Tibial nerve (tissue), 3 donors: ENCODE data around the gene SMLR1.

Experiments
- POLR2A ChIP-seq, 2 donors: fragments of 450-650 bp; IDR thresholded peaks; one replicate each; pipeline ENCODE4 v1.6.1; 2017; ENCODE audit warnings: antibody characterized with exemption in 2 of 2, mild to moderate bottlenecking in 2 of 2, moderate library complexity in 2 of 2
- TF ChIP-seq, protein P1 (sequence below), 5 experiments: fragments of 200-600 bp in 3 of 5; fragments of 450-650 bp in 2 of 5; sonication (generic) in 3 of 5; IDR thresholded peaks; one replicate each; pipeline ENCODE4 v1.5.1; 2016 to 2019; ENCODE audit warnings: antibody characterized with exemption in 5 of 5, mild to moderate bottlenecking in 3 of 5, moderate library complexity in 2 of 5

DNA sequence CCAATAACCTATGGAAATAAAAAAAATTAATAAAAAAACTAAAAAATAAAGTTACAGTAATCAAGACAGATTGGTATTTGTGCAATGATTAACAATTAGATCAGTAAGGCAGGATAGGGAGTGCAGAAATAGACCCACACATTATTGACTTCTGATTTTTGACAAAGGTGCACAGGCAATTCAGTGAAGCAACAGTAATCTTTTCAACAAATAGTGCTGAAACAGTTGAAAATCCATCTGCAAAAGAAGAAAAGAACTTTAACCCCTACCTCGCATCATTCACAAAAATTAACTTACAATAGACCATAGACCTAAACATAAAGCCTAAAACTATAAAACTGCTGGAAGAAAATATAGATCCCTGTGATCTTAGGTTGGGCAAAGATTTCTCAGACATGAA, 4.5 kb upstream of the SMLR1 start:
- TF ChIP-seq, protein P1, sequence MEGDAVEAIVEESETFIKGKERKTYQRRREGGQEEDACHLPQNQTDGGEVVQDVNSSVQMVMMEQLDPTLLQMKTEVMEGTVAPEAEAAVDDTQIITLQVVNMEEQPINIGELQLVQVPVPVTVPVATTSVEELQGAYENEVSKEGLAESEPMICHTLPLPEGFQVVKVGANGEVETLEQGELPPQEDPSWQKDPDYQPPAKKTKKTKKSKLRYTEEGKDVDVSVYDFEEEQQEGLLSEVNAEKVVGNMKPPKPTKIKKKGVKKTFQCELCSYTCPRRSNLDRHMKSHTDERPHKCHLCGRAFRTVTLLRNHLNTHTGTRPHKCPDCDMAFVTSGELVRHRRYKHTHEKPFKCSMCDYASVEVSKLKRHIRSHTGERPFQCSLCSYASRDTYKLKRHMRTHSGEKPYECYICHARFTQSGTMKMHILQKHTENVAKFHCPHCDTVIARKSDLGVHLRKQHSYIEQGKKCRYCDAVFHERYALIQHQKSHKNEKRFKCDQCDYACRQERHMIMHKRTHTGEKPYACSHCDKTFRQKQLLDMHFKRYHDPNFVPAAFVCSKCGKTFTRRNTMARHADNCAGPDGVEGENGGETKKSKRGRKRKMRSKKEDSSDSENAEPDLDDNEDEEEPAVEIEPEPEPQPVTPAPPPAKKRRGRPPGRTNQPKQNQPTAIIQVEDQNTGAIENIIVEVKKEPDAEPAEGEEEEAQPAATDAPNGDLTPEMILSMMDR (IDR thresholded peaks at IDR 0.05), result no peak
- TF ChIP-seq POLR2A (IDR thresholded peaks at IDR 0.05), result no peak
